Thyroid gland (tissue), 4 donors: ENCODE measurements around the gene SMYD2. TPM values are rescaled to one million over a fixed set of nuclear protein-coding genes. Genes with fewer than 3 reads are reported as not detected.

Source experiments
- DNase-seq, 2 donors: peaks; one replicate each; pipeline ENCODE4 v3.0.0-alpha.2; 2019
- H3K27ac ChIP-seq, 3 donors: fragments of 200-600 bp; sonication (generic); 1 replicate in 2 of 3; 2 replicates in 1 of 3; pipeline ENCODE4 v1.5.1; 2016 to 2019; ENCODE audit warnings: mild to moderate bottlenecking in 1 of 3, moderate library complexity in 1 of 3
- H3K27me3 ChIP-seq: fragments of 200-600 bp; sonication (generic); one replicate; pipeline ENCODE4 v1.5.1; 2019
- H3K36me3 ChIP-seq, 2 donors: fragments of 200-600 bp; sonication (generic); one replicate each; pipeline ENCODE4 v1.5.1; 2016 to 2019
- H3K4me1 ChIP-seq, 2 donors: fragments of 200-600 bp; sonication (generic); one replicate each; pipeline ENCODE4 v1.5.1; 2017 to 2019
- H3K4me3 ChIP-seq, 3 donors: fragments of 200-600 bp; sonication (generic); replicated peaks in 1 of 3; 1 replicate in 2 of 3; 2 replicates in 1 of 3; pipeline ENCODE4 v1.5.1; 2016; ENCODE audit warnings: mild to moderate bottlenecking in 1 of 3
- H3K9me3 ChIP-seq: fragments of 200-600 bp; sonication (generic); one replicate; pipeline ENCODE4 v1.5.1; 2017
- POLR2A ChIP-seq, 2 donors: fragments of 450-650 bp; IDR thresholded peaks; one replicate each; pipeline ENCODE4 v1.6.1; 2017; ENCODE audit warnings: antibody characterized with exemption in 2 of 2, mild to moderate bottlenecking in 2 of 2, moderate library complexity in 1 of 2
- WGBS, 2 donors: methylation state at CpG; one replicate each; pipeline ENCODE4 v1.1.5; 2017; 5-methylcytosine and 5-hydroxymethylcytosine counted together
- intact Hi-C: fragments of 100-400 bp; cut with DNase I; formaldehyde crosslinking; loops from one replicate; pipeline ENCODE4 v1.15.1; 2023
- total RNA-seq, 4 donors: library from RNA; depleted of rRNA; stranded (reverse); fragments of >200 nt; gene quantifications; one replicate each; pipeline ENCODE4 v1.2.3, GENCODE V29; 2016
- TF ChIP-seq, protein P1 (sequence below), 6 experiments: fragments of 200-600 bp in 3 of 6; fragments of 450-650 bp in 3 of 6; sonication (generic) in 3 of 6; IDR thresholded peaks; one replicate each; pipeline ENCODE4 v1.5.1; 2016 to 2019; ENCODE audit warnings: antibody characterized with exemption in 6 of 6, mild to moderate bottlenecking in 2 of 6, inconsistent platforms in 1 of 6, moderate library complexity in 1 of 6

Gene SMYD2
- total RNA-seq, 4 donors from 2014 or later, result 37.6 to 56.1 (median 44.5) TPM

GRCh38 chr1:214261206-214262123 lies 19.5 kb upstream of the SMYD2 start:
- no peak overlapping the region for H3K27ac ChIP-seq
- TF ChIP-seq POLR2A (IDR thresholded peaks at IDR 0.05), result no peak
- TF ChIP-seq, protein P1, sequence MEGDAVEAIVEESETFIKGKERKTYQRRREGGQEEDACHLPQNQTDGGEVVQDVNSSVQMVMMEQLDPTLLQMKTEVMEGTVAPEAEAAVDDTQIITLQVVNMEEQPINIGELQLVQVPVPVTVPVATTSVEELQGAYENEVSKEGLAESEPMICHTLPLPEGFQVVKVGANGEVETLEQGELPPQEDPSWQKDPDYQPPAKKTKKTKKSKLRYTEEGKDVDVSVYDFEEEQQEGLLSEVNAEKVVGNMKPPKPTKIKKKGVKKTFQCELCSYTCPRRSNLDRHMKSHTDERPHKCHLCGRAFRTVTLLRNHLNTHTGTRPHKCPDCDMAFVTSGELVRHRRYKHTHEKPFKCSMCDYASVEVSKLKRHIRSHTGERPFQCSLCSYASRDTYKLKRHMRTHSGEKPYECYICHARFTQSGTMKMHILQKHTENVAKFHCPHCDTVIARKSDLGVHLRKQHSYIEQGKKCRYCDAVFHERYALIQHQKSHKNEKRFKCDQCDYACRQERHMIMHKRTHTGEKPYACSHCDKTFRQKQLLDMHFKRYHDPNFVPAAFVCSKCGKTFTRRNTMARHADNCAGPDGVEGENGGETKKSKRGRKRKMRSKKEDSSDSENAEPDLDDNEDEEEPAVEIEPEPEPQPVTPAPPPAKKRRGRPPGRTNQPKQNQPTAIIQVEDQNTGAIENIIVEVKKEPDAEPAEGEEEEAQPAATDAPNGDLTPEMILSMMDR (IDR thresholded peaks at IDR 0.05), result peak; percentile 66 to 95 (median 90)
- H3K36me3 ChIP-seq, result no peaks in the 10 kb centered on the region
- H3K27me3 ChIP-seq, result no peaks in the 10 kb centered on the region
- no peaks in the 10 kb centered on the region for H3K9me3 ChIP-seq
- H3K4me3 ChIP-seq, result no peak overlapping the region
- no peaks in the 10 kb centered on the region for H3K4me1 ChIP-seq
- intact Hi-C loops, result loop anchor here (2.0 kb wide), 1 partner anchor 67 kb away; no protein-coding TSS in a partner anchor
- peak; percentile 86 to 91 for DNase-seq
- WGBS, 2 donors, result 8 to 11% methylated on average over 15 of the region's 15 CpGs

DNA sequence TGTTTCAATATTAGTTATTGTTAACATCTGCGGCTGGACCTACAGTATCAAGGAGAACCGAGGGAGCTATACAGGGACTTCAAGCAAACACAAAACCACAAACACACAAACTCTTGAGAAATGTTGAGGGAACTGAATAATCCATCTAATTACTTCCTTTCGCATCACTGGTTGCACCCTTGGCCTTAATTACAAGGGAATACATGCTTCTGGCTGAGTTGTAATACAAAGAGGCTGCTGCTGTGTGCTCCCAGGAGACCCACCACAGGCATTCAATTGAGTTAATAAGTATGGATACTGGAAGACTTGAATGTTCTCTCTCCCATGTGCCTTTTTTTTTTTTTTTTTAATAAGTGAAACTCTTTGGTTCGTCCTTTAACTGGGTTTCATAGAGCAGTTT lies 16.8 kb upstream of the SMYD2 start:
- no peak overlapping the region for H3K27ac ChIP-seq
- intact Hi-C loops, result no loop called here
- H3K9me3 ChIP-seq, result no peaks in the 10 kb centered on the region
- no peak overlapping the region for H3K4me3 ChIP-seq
- no peak for DNase-seq
- H3K27me3 ChIP-seq, result no peaks in the 10 kb centered on the region
- TF ChIP-seq, protein P1 (IDR thresholded peaks at IDR 0.05), result no peak
- no peak for TF ChIP-seq POLR2A (IDR thresholded peaks at IDR 0.05)
- no peaks in the 10 kb centered on the region for H3K4me1 ChIP-seq
- WGBS, 2 donors, result 80 to 86% methylated on average over 4 of the region's 4 CpGs
- H3K36me3 ChIP-seq, result no peaks in the 10 kb centered on the region

DNA sequence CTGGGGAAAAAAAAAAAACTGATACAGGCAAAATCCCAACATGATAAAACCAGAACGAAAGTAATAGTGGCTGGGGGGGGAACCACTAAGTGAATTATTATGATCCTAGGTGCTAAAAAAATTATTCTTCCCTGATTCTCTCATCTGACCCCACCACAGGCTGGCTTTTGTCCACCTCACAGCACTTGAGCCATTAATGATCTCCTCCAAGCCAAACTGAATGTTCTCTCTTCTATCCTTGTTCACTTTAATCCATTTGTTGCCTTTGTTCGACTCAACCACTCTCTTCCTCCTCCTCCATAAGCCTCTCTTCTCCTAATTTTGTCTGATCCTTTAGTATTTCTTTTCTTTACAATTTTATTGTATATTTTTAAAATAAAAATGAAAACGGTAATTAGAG lies 16.0 kb upstream of the SMYD2 start:
- H3K27ac ChIP-seq, result no peak overlapping the region
- no peaks in the 10 kb centered on the region for H3K27me3 ChIP-seq
- H3K9me3 ChIP-seq, result no peaks in the 10 kb centered on the region
- whole genome bisulfite sequencing, 2 donors, result 58 to 68% methylated on average over 3 of the region's 3 CpGs
- no peaks in the 10 kb centered on the region for H3K36me3 ChIP-seq
- intact Hi-C loops, result no loop called here
- TF ChIP-seq POLR2A (IDR thresholded peaks at IDR 0.05), result no peak
- TF ChIP-seq, protein P1 (IDR thresholded peaks at IDR 0.05), result no peak
- H3K4me1 ChIP-seq, result no peaks in the 10 kb centered on the region
- no peak overlapping the region for H3K4me3 ChIP-seq
- DNase-seq, result no peak

DNA sequence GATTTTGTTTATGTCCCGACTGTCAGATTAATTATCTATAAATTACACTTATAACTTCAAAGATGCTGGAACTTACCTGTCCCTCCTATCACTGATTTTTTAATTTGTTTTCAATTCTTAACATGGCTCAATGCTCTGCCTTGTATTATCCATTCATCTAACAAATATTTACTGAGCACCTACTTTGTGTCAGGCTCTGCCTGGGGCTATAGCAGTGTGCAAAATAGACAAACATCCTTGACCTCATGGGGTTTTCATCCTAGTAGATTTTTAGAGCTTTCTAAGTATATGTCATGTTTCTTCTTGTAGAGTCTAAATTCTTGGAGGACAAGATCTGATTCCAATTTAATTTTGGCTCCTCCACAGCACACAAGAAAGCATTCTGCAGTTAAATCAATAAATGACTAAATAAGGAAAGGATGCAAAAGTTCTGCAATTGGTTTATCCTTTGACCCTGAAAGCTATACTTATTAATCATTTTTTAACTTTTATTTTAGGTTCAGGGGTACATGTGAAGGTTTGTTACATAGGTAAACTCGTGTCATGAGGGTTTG lies 10.8 kb upstream of the SMYD2 start:
- H3K27me3 ChIP-seq, result peaks cover 9% of the 10 kb centered on the region
- WGBS, 2 donors, result 74 to 78% methylated on average over 2 of the region's 2 CpGs
- H3K27ac ChIP-seq, result no peak overlapping the region
- TF ChIP-seq POLR2A (IDR thresholded peaks at IDR 0.05), result no peak
- TF ChIP-seq, protein P1 (IDR thresholded peaks at IDR 0.05), result no peak
- no peak for DNase-seq
- H3K36me3 ChIP-seq, result no peaks in the 10 kb centered on the region
- H3K4me1 ChIP-seq, result no peaks in the 10 kb centered on the region
- no peaks in the 10 kb centered on the region for H3K9me3 ChIP-seq
- intact Hi-C loops, result no loop called here
- no peak overlapping the region for H3K4me3 ChIP-seq
